HepG2 (cell line): ENCODE measurements around the gene RPL36. TPM values are rescaled to one million over a fixed set of nuclear protein-coding genes. Genes with fewer than 3 reads are reported as not detected.

Source experiments
- DRAP1 ChIP-seq: IDR thresholded peaks from 2 replicates; pipeline ENCODE4 v1.6.1; 2016; ENCODE audit warnings: missing genetic modification reagents, missing compliant biosample characterization
- E2F1 ChIP-seq: sonication (generic); formaldehyde crosslinking; IDR thresholded peaks from 2 replicates; pipeline ENCODE4 v1.5.0; 2020; ENCODE audit warnings: missing genetic modification reagents
- EED ChIP-seq: sonication (generic); formaldehyde crosslinking; IDR thresholded peaks from 2 replicates; pipeline ENCODE4 v1.5.0; 2020; ENCODE audit warnings: mild to moderate bottlenecking, missing genetic modification reagents
- HMG20A ChIP-seq: IDR thresholded peaks from 2 replicates; pipeline ENCODE4 v1.6.1; 2016; ENCODE audit warnings: borderline replicate concordance
- HMG20B ChIP-seq: conservative IDR thresholded peaks from 2 replicates; pipeline ENCODE4 v1.6.1; 2016; ENCODE audit warnings: missing genetic modification reagents, missing compliant biosample characterization
- NPAS2 ChIP-seq: sonication (generic); formaldehyde crosslinking; IDR thresholded peaks from 2 replicates; pipeline ENCODE4 v1.8.0; 2022; ENCODE audit warnings: mild to moderate bottlenecking, missing genetic modification reagents, borderline replicate concordance
- NR1H2 ChIP-seq: sonication (generic); formaldehyde crosslinking; IDR thresholded peaks from 2 replicates; pipeline ENCODE4 v1.8.1; 2022; ENCODE audit warnings: low read depth, missing genetic modification reagents, borderline replicate concordance
- SOX6 ChIP-seq, 2 experiments: fragments of 450-650 bp in 1 of 2; sonication (generic) in 1 of 2; formaldehyde crosslinking in 1 of 2; IDR thresholded peaks; 2 replicates each; pipeline versions ENCODE4 v1.4.0 to v1.6.1; 2017 to 2020; ENCODE audit warnings: antibody characterized with exemption in 1 of 2, mild to moderate bottlenecking in 1 of 2, missing genetic modification reagents in 1 of 2
- STAG1 ChIP-seq: sonication (generic); formaldehyde crosslinking; IDR thresholded peaks from 2 replicates; pipeline ENCODE4 v1.4.0; 2020; ENCODE audit warnings: missing genetic modification reagents
- U2AF2 ChIP-seq: fragments of 200-400 bp; formaldehyde crosslinking; IDR thresholded peaks from 2 replicates; pipeline ENCODE4 v1.6.1; 2017; ENCODE audit warnings: low read depth, mild to moderate bottlenecking, low read length
- ZFP90 ChIP-seq: sonication (generic); formaldehyde crosslinking; IDR thresholded peaks from 2 replicates; pipeline ENCODE4 v1.8.0; 2022; ENCODE audit warnings: missing genetic modification reagents, mild to moderate bottlenecking, inconsistent platforms, borderline replicate concordance
- ZNF276 ChIP-seq: sonication (generic); formaldehyde crosslinking; IDR thresholded peaks from 2 replicates; pipeline ENCODE4 v1.4.0; 2020; ENCODE audit warnings: mild to moderate bottlenecking, low read depth, missing genetic modification reagents
- ZNF317 ChIP-seq: sonication (generic); formaldehyde crosslinking; IDR thresholded peaks from 2 replicates; pipeline ENCODE4 v1.5.0; 2020; ENCODE audit warnings: mild to moderate bottlenecking, missing genetic modification reagents
- ZNF407 ChIP-seq: sonication (generic); formaldehyde crosslinking; IDR thresholded peaks from one replicate; pipeline ENCODE4 v1.5.1; 2020; ENCODE audit warnings: mild to moderate bottlenecking, missing genetic modification reagents; ENCODE audit errors: not compliant biosample characterization
- ZNF644 ChIP-seq: IDR thresholded peaks from 2 replicates; pipeline ENCODE4 v1.6.1; 2016; ENCODE audit warnings: low read depth
- ZNF878 ChIP-seq: sonication (generic); formaldehyde crosslinking; IDR thresholded peaks from 2 replicates; pipeline ENCODE4 v1.8.1; 2023; ENCODE audit warnings: mild to moderate bottlenecking, missing genetic modification reagents, moderate library complexity
- ZSCAN9 ChIP-seq: IDR thresholded peaks from 2 replicates; pipeline ENCODE4 v1.6.1; 2016; ENCODE audit warnings: borderline replicate concordance
- polyA plus RNA-seq, 8 experiments: library from polyadenylated mRNA; depleted of rRNA in 3 of 8; stranded (reverse) in 7 of 8; unstranded in 1 of 8; fragments of >200 nt; fragmentation: Illumina TruSeq in 4 of 8; extraction: Trizol in 4 of 8; gene quantifications; 2 replicates each; pipeline versions ENCODE4 v1.2.1 to v1.2.3, GENCODE V29; 2011 to 2016; ENCODE audit warnings: low read depth in 4 of 8, missing spikeins in 1 of 8, mixed read lengths in 1 of 8; ENCODE audit not compliant: insufficient read depth in 1 of 8
- total RNA-seq, 5 experiments: library from RNA; depleted of rRNA; stranded (reverse); fragments of >200 nt; fragmentation: Illumina TruSeq; extraction: Trizol; gene quantifications; 2 replicates each; pipeline ENCODE4 v1.2.3, GENCODE V29; 2016; ENCODE audit warnings: low read depth in 1 of 5

RPL36 gene
- total and polyA plus RNA-seq, 2 of the 13 experiments (the other 11 are each of a cell fraction or from before 2014, with no cell fraction given) = 706 to 740 TPM

- peak; percentile 67; the same call in 1 of the 2 replicates for TF ChIP-seq E2F1 (CRISPR knock-in tag)
- TF ChIP-seq ZNF644 = no peak
- no peak for TF ChIP-seq NPAS2 (CRISPR knock-in tag)
- TF ChIP-seq DRAP1 (CRISPR knock-in tag) = peak; percentile 93
- TF ChIP-seq ZNF407 (CRISPR knock-in tag) = no peak
- peak; percentile 91 for TF ChIP-seq ZSCAN9 (CRISPR knock-in tag)
- TF ChIP-seq STAG1 = peak; percentile 50
- peak; percentile 89; the same call in 1 of the 2 replicates for TF ChIP-seq NR1H2 (CRISPR knock-in tag)
- peak; percentile 24; the same call in 1 of the 2 replicates for TF ChIP-seq ZNF317
- TF ChIP-seq HMG20A (CRISPR knock-in tag) = peak; percentile 20; the same call in 1 of the 2 replicates
- no peak for TF ChIP-seq ZNF276 (CRISPR knock-in tag)
- TF ChIP-seq HMG20B (CRISPR knock-in tag) = no peak
- peak; percentile 92 for TF ChIP-seq EED (CRISPR knock-in tag)
- TF ChIP-seq ZFP90 (CRISPR knock-in tag) = peak; percentile 97; the same call in 1 of the 2 replicates
- TF ChIP-seq SOX6 (IDR thresholded peaks at IDR 0.05) = no peak
- TF ChIP-seq SOX6 (CRISPR knock-in tag; IDR thresholded peaks at IDR 0.05) = peak; percentile 62
- no peak; the same call in 1 of the 2 replicates for TF ChIP-seq ZNF878 (CRISPR knock-in tag)
- no peak for TF ChIP-seq U2AF2
These were observed at the start of gene RPL36 (continued) for GRCh38 chr19:5690125-5690954.
